ENCODE measurements around the gene LHFPL6.

DNA sequence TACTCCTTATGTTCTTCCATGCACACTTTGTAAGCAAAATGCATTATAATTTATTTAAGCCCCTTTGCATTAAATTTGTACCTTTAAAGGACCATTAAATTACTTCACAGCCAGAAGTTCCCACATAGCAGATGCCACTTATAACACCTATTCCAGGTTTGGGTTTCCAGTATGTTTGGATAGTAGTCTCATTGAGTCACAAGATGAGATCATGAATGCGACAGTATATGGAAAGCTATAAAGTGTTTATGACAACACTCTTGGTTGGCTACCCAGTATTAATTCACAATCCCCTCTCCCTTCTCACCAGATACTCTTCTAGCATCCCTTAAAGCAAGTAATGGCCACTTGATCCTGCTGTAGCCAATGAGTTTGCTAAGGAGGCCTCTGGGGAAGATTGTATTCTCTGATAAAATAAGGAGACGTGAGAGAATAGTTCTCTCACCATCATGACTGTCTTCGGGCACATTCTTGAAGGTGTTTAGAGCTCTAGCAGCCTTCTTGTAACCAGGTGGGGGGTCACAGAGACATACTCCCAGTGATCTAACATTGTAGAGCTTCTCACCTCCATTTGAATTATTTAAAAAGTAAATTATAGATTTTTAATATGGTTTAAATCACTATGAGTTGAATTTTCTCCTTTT, 2.8 kb upstream of the LHFPL6 start:
- TF ChIP-seq POLR2AphosphoS5 (IDR thresholded peaks at IDR 0.05) (no peak), POLR2A (IDR thresholded peaks at IDR 0.05) (no peak)
- TF ChIP-seq, protein P1, sequence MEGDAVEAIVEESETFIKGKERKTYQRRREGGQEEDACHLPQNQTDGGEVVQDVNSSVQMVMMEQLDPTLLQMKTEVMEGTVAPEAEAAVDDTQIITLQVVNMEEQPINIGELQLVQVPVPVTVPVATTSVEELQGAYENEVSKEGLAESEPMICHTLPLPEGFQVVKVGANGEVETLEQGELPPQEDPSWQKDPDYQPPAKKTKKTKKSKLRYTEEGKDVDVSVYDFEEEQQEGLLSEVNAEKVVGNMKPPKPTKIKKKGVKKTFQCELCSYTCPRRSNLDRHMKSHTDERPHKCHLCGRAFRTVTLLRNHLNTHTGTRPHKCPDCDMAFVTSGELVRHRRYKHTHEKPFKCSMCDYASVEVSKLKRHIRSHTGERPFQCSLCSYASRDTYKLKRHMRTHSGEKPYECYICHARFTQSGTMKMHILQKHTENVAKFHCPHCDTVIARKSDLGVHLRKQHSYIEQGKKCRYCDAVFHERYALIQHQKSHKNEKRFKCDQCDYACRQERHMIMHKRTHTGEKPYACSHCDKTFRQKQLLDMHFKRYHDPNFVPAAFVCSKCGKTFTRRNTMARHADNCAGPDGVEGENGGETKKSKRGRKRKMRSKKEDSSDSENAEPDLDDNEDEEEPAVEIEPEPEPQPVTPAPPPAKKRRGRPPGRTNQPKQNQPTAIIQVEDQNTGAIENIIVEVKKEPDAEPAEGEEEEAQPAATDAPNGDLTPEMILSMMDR (IDR thresholded peaks at IDR 0.05): no peak
